Urothelium cell line (cell line): ENCODE measurements around the gene DTX3L.
A peak's percentile ranks its signal among the peaks of the same experiment; 100 is the strongest.

Experiments used
- DNase-seq: peaks from one replicate; pipeline ENCODE4 v3.0.0; 2011; ENCODE audit warnings: low spot score, mixed read lengths
- FAIRE-seq: peaks from 2 replicates; lab custom pipeline; 2011; peaks lifted over from hg19 to GRCh38; lab: Jason Lieb, UNC

The DTX3L gene

DNA sequence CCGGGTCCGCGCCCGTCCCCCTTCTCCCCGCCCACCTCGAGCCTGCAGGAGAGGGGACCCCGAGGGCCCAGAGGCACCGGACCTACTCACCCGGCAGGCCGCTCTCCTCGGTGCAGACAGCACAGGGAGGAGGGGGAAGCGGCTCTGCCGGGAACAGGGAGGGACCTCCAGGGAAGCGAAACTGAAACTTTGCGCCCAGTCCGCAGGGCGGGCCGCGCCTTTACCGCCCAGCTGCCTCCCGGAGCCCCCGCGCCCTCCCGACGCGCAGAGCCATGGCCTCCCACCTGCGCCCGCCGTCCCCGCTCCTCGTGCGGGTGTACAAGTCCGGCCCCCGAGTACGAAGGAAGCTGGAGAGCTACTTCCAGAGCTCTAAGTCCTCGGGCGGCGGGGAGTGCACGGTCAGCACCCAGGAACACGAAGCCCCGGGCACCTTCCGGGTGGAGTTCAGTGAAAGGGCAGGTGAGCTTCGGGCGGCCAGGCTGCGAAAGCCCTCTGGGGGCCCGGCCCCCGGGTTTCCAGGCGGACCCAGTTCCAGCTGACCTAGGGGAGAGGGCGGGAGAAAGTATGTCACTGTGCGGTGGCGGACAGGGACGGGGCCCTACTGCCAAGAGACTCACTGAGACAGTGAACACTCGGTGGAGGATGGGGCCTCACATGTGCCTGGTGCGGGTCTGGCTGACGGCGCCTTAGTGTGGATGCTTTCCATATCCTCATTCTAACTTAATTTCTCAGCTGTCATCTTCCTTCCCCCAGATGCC is at the start of gene DTX3L, which contains the start of gene PARP9:
Gene DTX3L, plus strand, starts transcription at position 184 of the 758 bp plus-strand sequence. Its CDS starts 89 bp downstream, at position 273.
Gene PARP9, minus strand, starts transcription at position 146 of the 758 bp plus-strand sequence. CDS start 4,680 bp downstream, outside the sequence.
- peak; percentile 94 for DNase-seq
- FAIRE-seq = peak; percentile 5

DNA sequence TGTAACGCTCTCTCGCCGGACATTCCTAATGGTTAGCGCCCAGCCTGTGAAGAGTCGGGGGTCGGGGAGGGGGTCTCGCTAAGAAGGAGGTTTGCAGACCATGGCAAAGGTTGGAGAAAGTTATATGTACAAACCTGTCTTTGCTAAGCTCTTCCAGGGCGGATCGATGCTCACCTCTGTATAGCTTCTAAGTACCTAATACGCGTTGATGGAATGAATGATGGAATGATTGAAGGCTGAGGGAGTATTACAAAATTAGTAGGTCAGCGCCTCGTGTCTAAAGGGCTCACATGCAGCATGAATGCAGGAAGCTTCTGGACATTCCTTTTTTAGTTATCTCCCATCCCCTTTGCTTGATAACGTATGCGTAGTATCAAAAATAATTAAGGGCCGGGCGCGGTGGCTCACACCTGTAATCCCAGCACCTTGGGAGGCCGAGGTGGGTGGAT is 49.1 kb upstream of the DTX3L start:
- DNase-seq (no peak), FAIRE-seq (no peak)

DNA sequence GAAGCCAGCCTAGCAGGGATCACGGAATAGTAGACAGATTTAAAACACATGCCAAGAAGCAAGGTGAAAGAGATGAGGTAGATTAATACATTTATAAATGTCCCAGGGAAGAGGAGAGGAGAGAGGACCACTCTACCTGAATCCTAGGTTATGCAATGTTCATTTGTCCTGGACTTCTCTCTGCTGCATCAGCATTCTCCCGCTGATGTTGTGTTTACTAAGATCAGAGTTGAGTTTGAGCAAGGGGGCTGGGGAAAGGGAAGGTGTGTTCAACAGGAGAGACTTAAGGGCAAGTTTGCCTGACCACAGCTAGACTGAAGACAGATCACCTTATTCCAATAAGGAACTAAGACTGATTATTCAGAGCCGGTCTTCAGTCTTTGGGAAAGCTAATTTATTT is 48.3 kb upstream of the DTX3L start:
- FAIRE-seq = no peak

DNA sequence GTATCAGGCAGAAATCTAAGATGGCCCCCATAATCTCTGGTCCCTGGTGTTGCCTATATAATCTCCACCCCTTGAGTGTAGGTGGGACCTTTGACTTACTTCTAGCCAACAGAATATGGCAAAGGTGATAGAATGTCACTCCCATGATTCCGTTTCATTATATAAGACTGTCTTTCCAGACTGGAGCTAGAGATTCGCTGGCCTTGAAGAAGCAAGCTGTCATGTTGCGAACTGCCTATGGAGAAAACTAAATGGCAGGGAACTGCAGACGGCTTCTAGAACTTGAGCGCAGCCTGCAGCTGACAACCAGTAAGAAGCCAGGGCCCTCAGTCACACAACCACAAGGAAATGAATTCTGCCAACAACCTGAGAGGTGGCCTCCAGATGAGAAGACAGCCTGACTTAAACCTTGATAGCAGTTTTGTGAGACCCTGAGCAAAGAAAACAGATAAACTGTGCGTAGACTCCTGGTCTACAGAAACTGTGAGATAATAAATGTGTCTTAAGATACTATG is 47.2 kb upstream of the DTX3L start:
- FAIRE-seq (no peak), DNase-seq (no peak)

More for the DNA sequence above, 48.3 kb upstream of the DTX3L start:
- DNase-seq = no peak

DNA sequence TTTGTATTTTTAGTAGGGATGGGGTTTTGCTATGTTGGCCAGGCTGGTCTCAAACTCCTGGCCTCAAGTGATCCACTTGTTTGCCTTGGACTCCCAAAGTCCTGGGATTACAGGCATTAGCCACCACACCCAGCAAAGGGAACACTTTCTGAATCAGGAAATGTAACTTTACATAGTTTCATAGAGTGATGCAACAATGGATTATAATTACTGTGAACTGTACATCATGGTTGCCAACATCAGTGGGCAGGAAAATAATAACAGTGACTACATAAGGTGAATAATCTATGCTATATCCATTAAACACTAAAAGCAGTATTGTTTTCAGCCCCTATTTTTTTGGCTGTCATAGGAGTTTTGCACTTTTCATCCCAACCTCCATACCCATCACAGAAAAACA is 44.4 kb upstream of the DTX3L start:
- FAIRE-seq (no peak), DNase-seq (no peak)

DNA sequence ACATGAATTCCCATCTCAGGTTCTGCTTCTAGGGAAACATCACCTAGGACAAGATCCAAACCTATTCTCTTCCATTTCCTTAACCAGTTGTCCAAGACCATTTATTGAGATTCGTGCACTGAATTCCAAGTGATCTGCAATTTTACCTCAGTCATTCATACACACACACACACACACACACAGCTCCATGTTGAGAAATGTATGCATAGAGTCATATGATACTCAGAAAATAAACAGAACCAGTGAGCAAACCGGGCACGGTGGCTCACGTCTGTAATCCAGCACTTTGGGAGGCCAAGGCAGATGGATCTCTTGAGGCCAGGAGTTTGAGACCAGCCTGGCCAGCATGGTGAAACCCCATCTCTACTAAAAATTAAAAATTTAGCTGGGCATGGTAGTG is 43.3 kb upstream of the DTX3L start:
- no peak for FAIRE-seq

DNA sequence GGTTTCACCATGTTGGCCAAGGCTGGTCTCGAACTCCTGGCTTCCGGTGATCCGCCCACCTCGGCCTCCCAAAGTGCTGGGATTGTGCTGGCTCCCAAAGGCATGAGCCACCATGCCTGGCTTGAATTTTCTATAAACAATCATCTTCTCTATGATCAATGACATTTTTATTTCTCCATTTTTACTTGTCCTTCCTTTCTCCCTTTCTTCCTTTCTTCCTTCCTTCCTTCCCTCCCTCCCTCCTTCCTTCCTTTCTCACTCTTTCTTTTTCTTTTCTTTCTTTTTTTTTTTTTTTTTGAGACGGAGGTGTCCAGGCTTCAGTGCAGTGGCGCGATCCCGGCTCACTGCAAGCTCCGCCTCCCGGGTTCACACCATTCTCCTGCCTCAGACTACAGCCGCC is 40.8 kb upstream of the DTX3L start:
- no peak for DNase-seq
- no peak for FAIRE-seq

More for the DNA sequence above, 43.3 kb upstream of the DTX3L start:
- DNase-seq = no peak

DNA sequence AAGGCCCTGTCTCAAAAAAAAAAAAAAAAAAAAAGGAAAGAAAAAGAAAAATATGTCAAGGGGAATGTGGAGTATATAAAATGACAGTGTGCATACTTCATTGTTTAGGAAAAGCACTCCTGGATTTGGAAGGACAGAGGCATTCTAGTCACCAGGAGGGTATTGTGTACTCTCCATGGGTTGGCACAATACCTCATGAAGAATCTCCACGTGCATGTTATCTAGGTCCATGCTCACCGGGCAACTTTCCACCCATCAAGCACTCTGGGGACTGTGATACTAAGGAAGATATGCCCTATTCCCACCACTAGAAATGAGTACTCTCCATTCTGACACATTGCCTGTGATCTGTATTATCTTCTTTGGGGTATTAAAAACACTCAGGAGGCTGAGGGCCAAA is 34.0 kb upstream of the DTX3L start:
- FAIRE-seq = no peak
- no peak for DNase-seq

DNA sequence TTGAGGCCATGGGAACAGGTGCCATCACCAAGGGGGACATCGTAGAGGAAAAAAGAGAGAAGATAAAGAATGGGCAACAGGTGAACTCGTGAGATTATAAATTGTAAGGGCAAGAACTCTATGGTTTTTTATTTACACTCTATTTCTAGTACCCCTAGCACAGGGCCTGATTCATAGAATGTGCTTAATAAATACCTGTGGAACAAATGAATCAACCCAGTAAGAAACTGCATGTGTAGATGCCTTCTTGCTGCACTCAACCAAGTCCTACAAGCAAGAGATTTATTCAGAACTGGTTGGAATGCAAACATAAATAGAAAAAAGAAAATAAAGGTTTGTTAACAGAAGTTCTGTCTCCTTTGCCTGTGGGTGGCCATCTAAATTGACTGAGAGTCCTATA is 30.7 kb upstream of the DTX3L start:
- no peak for DNase-seq
- FAIRE-seq = no peak

DNA sequence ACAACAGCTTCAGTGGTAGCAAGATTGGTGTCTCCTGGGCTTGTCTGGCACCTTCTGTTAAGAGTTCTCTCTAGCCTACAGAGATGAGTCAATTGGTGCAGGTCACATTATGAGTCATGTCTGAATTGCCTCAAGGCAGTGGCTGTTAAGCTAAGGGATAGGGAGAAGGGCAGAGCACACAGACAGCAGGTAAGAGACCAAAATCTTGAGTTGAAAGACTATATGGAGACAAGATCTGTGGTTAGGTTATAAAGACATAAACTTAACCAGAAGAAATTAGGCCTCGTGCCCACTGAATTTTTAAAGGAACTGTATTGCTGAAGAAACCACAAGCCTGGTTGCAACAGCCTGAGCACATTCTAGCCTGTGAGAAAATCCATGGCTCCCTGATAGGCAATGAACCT is 30.2 kb upstream of the DTX3L start:
- FAIRE-seq (no peak), DNase-seq (peak; percentile 72)

DNA sequence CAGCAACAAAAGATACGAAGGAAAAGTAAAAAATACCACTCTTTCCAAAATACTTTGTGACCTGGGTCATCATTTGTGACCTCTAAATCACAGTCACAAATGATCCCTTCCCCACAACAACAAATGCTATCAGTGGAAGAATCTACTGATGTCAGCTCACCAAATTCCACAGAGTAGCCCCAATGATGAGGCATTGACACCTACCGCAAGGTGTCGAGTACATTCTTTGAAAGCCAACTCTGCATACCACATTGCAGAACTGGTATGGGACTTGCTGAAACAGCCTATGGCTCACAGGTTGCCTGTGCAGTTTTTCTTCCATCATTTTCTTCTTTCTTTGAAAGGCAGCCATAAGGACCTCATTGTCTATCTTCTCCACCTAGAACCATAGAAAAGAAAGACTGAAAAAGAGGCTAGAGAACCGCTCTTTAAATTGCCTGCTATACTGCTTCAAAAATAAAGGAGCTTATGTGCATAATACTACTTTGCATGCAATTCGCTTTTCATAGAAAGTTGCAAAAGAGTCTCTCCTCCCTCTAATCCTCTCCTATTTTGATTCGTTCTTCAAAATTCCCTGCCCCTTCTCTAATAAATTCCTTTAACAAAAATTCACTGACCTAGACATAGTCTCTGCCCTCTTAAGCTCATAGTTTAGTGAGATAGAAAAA is 28.0 kb upstream of the DTX3L start:
- no peak for FAIRE-seq
- DNase-seq = no peak

DNA sequence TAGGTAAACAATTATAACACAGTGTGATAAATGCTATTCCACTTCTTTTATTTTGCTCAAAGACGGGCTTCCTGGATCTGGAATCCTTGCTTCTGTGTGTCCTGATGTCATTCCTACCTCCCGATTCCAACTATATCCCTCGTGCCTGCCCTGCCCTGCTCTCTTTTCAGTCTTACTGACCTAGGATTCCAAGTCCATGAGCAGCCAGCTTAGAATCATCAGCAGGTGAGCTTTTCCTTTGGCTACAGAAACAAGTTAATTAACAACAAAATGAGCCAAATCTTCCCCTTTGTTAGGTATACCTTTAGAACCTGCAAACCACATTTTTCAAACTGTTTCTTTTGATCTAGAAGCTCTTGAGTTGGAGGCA is 27.5 kb upstream of the DTX3L start:
- no peak for FAIRE-seq

DNA sequence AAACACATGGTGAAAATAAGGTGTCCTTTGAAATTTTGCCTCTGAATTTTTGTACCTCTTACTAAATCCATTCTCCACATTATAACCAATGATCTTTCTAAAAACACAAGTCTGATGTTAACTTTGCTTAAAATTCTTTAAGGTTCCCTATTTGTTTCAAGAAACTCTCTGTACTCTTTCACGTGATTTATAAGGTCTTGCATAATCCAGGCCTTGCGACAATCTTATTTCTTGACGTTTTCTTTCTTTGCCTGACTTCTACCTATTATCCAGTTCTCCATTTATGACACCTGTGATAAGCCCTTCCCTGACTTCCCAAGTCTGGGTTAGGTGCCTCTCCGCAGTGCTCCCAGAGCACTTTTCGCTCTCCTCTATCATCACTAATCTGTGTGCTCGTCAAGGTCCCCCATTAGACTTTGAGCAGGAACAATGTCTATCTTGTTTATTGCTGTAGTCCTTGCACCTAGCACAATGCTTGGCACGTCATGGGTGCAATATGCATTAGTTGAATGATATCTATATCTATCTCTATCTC is 25.1 kb upstream of the DTX3L start:
- DNase-seq (no peak), FAIRE-seq (no peak)

More for the DNA sequence above, 27.5 kb upstream of the DTX3L start:
- DNase-seq = no peak

DNA sequence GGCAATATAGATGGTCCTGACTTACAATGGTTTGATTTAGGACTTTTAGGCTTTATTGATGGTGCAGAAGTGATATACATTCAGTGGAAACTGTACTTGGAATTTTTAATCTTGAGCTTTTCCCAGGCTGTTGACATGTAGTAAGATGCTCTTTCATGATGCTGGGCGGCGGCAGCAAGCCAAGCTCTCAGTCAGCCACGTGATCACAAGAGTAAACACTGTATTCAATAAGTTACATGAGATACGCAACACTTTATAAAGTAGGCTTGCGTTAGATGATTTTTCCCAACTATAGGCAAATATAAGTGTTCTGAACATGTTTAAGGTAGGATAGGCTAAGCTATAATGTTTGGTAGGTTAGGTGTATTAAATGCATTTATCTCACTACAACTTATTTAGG is 18.0 kb upstream of the DTX3L start:
- FAIRE-seq (no peak), DNase-seq (no peak)

DNA sequence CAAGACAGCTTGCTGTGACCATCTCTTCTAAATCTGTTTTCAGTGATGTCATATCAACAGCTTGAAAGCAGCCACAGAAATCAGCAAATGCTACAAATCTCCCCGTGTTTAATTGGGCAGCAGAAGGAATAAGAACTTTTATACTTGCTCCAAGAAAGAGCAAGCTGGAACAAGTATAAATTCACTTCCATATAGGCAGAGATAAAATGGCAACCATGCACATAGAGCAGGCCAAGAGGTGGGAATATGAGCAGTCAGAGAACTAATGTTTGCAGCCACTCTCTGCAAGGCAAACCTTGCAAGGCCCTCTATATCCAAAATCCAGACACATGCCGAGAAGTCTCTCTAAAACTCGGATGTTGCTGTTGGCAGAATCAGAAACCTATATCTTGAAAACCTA is 16.1 kb upstream of the DTX3L start:
- FAIRE-seq (no peak), DNase-seq (no peak)

DNA sequence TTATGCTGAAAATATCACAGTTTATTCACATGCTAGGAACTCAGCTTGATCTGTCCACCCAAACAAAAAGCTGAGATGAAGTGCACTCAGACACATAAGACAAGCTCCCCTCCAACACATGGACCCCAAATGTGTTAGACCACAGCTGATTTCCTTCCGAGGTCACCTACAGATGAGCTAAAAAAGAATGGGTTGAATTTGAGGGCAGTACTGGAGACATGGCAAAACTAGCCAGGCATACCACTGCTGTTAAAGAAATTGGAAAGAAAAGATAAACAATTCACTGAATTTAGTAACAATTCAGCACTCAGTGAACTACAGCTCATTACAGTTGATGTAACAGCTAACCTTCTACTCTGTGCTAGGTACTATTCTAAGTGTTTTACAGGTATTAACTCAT is 15.5 kb upstream of the DTX3L start:
- FAIRE-seq (peak; percentile 23), DNase-seq (no peak)

DNA sequence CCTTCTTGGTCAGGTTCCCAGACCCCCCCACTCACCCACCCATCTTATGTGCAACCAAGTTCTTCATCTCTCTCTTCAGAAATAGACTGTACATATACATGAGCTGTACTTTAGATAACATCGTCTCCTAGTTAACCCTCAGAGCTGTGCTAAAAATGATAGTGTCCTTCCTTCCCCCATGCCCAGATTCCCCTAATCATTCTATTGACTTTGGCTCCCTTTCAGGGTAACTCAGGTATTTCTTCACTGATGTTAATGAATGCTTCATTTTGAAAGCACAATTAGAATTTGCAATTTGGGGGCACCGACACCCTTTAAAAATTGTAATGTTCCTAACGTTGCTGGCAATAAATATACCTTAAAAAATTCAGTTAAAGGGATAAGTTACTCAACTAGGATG is 11.0 kb upstream of the DTX3L start:
- DNase-seq = no peak
- no peak for FAIRE-seq

DNA sequence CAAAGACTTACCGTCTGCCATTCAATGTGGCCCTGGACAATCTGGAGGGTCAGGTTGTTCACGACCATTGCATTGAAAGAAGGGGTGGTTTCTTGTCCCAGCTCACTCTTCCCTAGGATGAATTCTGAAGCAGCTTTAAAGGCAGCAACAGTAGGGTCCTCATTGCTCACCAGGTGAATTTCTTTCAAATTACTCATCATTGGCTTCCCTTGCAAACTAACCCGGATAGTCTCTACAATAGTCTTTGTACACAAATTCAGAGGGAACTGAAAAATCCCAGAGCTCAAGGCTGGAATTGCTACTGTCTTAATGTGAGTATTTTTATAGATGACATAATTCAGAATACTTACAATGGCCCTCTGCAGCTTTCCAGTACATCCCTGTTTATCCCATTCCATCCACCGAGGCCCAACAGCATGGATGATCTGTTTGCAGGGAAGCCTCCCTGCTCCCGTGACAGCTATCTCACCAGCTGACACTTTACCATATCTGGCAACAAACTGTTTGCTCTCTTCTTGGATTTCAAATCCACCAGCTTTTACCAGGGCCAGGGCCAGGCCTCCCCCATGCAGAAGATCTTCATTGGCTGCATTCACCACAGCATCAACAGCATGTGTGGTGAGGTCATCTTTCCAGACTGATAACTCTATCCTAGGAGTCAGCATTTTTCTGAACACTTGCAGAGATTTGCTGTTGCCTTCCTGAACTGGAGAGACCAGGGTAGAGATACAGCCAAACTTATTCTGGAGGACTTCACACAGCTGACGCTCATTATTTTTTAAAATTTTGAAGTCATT is 8.7 kb upstream of the DTX3L start:
- no peak for FAIRE-seq
- DNase-seq = peak; percentile 16

DNA sequence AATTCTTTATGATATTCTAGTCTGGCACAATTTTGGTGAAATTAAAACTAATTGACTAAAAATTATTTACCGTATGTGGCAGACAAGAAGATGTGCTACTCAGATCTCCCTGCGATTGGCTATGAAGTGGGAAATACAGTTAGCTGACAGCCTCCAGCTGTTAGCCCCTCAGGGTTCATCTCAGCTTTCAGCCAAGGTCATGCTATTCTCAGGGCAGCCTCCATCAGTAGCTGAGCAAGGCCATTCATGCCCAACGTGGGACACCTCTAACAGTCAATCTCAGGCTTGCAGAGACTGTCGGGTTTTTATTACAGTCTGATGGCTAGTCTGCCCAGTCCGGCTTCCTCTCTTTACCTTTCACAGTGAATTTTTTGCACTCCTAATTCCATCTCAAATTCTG is 6.8 kb upstream of the DTX3L start:
- DNase-seq (no peak), FAIRE-seq (no peak)

DNA sequence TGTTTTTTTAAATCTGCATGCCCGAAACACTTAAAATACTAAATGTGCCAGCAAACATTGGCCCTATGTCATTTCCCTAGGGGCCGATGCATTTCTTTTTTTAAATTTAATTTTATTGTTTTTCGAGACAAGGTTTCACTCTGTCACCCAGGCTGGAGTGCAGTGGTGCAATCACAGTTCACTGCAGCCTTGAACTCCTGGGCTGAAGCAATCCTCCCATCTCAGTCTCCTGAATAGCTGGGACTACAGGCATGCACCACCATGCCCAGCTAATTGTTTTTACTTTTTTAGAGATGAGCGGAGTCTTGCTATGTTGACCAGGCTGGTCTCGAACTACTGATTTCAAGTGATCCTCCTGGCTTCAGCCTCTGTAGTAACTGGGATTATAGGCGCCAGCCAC is 5.5 kb upstream of the DTX3L start:
- DNase-seq = no peak

DNA sequence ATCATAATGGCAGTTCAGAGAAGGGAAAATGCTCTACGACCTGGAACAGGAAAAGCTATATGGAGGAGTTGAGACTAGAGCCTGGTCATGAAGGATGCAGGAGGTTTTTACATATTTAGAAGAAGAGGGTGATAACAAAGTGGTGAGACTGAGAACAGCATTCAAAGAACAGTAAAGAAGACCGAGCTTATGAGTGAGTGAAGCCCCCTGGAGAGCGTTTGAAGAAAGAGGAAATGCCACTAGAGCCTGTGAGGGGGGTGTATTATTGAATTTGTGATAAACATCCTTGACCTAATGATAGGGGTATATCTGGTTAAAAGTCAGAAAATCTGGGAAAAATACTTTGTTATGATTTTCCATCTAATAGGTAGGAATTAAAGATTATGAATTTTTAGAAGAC is 4.2 kb upstream of the DTX3L start:
- FAIRE-seq = no peak
- DNase-seq = no peak

More for the DNA sequence above, 5.5 kb upstream of the DTX3L start:
- no peak for FAIRE-seq
